CD4-positive, alpha-beta T cell (primary cell): ENCODE data around the gene RASD1. TPM values are rescaled to one million over a fixed set of nuclear protein-coding genes. Genes with fewer than 3 reads are reported as not detected.
A peak's percentile ranks its signal among the peaks of the same experiment; 100 is the strongest.

ENCODE experiments used
- ATAC-seq: fragments of 200-7000 bp; cut with Tn5 transposase; one replicate; pipeline ENCODE4 v1.10.0; 2022; ENCODE audit warnings: mild to moderate bottlenecking; ENCODE audit not compliant: poor library complexity
- CTCF ChIA-PET: fragments of 350-600 bp; sonication (Branson Sonifier 250); formaldehyde crosslinking; loops from one replicate; lab custom pipeline; 2021; ENCODE audit warnings: antibody characterized with exemption, inconsistent platforms; lab: Charles Lee
- POLR2A ChIA-PET: fragments of 350-600 bp; sonication (Branson Sonifier 250); formaldehyde crosslinking; loops from one replicate; lab custom pipeline; 2021; ENCODE audit warnings: antibody characterized with exemption, inconsistent platforms; lab: Charles Lee
- DNase-seq, 14 experiments: peaks; one replicate each; pipeline ENCODE4 v3.0.0-alpha.2; 2013 to 2020; ENCODE audit warnings: mixed read lengths in 2 of 14
- H3K27ac ChIP-seq, 2 donors: one replicate each; pipeline versions ENCODE4 v1.5.1 to v1.7.0; 2013; ENCODE audit warnings: low read length in 2 of 2, low read depth in 1 of 2, mild to moderate bottlenecking in 1 of 2
- H3K27me3 ChIP-seq, 2 experiments: 1 replicate in 1 of 2; 2 replicates in 1 of 2; pipeline versions ENCODE4 v1.6.1 to v1.7.0; 2013; ENCODE audit warnings: low read length in 2 of 2, control low read depth in 1 of 2, mild to moderate bottlenecking in 1 of 2, moderate library complexity in 1 of 2; ENCODE audit not compliant: insufficient read depth in 2 of 2, control insufficient read depth in 1 of 2
- H3K36me3 ChIP-seq: one replicate; pipeline ENCODE4 v1.6.1; 2013; ENCODE audit warnings: low read length, control low read depth; ENCODE audit not compliant: insufficient read depth
- H3K4me1 ChIP-seq: one replicate; pipeline ENCODE4 v1.6.1; 2013; ENCODE audit warnings: low read length, control low read depth; ENCODE audit not compliant: insufficient read depth
- H3K4me3 ChIP-seq: one replicate; pipeline ENCODE4 v1.5.1; 2013; ENCODE audit warnings: mild to moderate bottlenecking, low read length, moderate library complexity
- H3K9me3 ChIP-seq, 2 experiments: 1 replicate in 1 of 2; 2 replicates in 1 of 2; pipeline versions ENCODE4 v1.6.1 to v1.7.0; 2013; ENCODE audit warnings: low read length in 2 of 2, mild to moderate bottlenecking in 2 of 2, control low read depth in 1 of 2, moderate library complexity in 1 of 2; ENCODE audit not compliant: control insufficient read depth in 1 of 2, insufficient read depth in 1 of 2
- H3K27ac Mint-ChIP-seq: one replicate; pipeline ENCODE4 v1.8.0; 2020; ENCODE audit warnings: mixed read lengths
- H3K27me3 Mint-ChIP-seq: one replicate; pipeline ENCODE4 v1.8.0; 2021; ENCODE audit warnings: mixed read lengths
- H3K36me3 Mint-ChIP-seq: one replicate; pipeline ENCODE4 v1.8.0; 2021; ENCODE audit warnings: low read depth, mixed read lengths
- H3K4me1 Mint-ChIP-seq: one replicate; pipeline ENCODE4 v1.8.0; 2021; ENCODE audit warnings: low read depth, mixed read lengths
- H3K4me3 Mint-ChIP-seq: one replicate; pipeline ENCODE4 v1.8.0; 2020; ENCODE audit warnings: mild to moderate bottlenecking, mixed read lengths
- H3K9me3 Mint-ChIP-seq: one replicate; pipeline ENCODE4 v1.8.0; 2020; ENCODE audit warnings: mixed read lengths
- CTCF ChIP-seq: fragments of 200-600 bp; IDR thresholded peaks from one replicate; pipeline ENCODE4 v1.8.0; 2022; ENCODE audit warnings: antibody characterized with exemption, mild to moderate bottlenecking
- intact Hi-C, 2 experiments: fragments of 100-400 bp; cut with DNase I in 1 of 2; cut with micrococcal nuclease in 1 of 2; formaldehyde crosslinking; loops; one replicate each; pipeline versions ENCODE4 v1.15.1 to v1.9.0; 2023 to 2025; cut with DNase I, micrococcal nuclease
- total RNA-seq, 174 experiments: library from RNA in 2 of 174; stranded (reverse) in 2 of 174; gene quantifications; one replicate each; pipeline ENCODE4 v1.2.3 and lab custom pipeline; 2021 to 2026

Gene RASD1
- total RNA-seq, 2 experiments from 2014 or later, result 1.8 to 2.0 TPM

- DNase-seq, result no peak
- no peak overlapping the region for H3K27ac ChIP-seq
- ChIA-PET POLR2A (no interaction called here), CTCF (no interaction called here)
- Mint-ChIP-seq H3K27ac (peak overlapping the region; percentile 53), H3K4me3 (peak overlapping the region; percentile 75), H3K9me3 (no peaks in the 10 kb centered on the region), H3K4me1 (peaks cover 63% of the 10 kb centered on the region), H3K27me3 (no peaks in the 10 kb centered on the region), H3K36me3 (peaks cover 33% of the 10 kb centered on the region)
- H3K4me1 ChIP-seq, result peaks cover 44% of the 10 kb centered on the region
- intact Hi-C loops, result loop anchor here in 1 of 2 experiments (5.0 kb wide), 5 partner anchors 197 to 942 kb away; partner anchors contain the start of genes ATPAF2, COPS3, GID4 and SMCR8
- H3K4me3 ChIP-seq, result no peak overlapping the region
- no peak for ATAC-seq
- H3K36me3 ChIP-seq, result peaks cover 12% of the 10 kb centered on the region
- no peaks in the 10 kb centered on the region for H3K27me3 ChIP-seq
- TF ChIP-seq CTCF, result no peak
- H3K9me3 ChIP-seq, result no peaks in the 10 kb centered on the region
These were observed 17.0 kb downstream of the RASD1 start for GRCh38 chr17:17479209-17479608.

GRCh38 chr17:17476865-17477467 is 19.2 kb downstream of the RASD1 start, which contains the start of gene MED9:
MED9 (plus strand) TSS chr17:17477000; CDS start chr17:17477042, 42 bp downstream.
- intact Hi-C loops, result loop anchor here in 1 of 2 experiments (1.0 to 5.0 kb wide), 7 partner anchors 19 to 940 kb away; partner anchors contain the start of genes ATPAF2, COPS3, GID4 and RASD1
- H3K9me3 ChIP-seq, result no peaks in the 10 kb centered on the region
- H3K36me3 Mint-ChIP-seq, result peaks cover 25% of the 10 kb centered on the region
- H3K36me3 ChIP-seq, result peaks cover 9% of the 10 kb centered on the region
- H3K9me3 Mint-ChIP-seq, result no peaks in the 10 kb centered on the region
- CTCF ChIA-PET, result interaction anchor here (1.5 kb wide), 1 partner anchor 20 kb away, joined by 7 read pairs; no protein-coding TSS in a partner anchor
- peak within 1 kb of the TSS; percentile 91 for H3K4me3 Mint-ChIP-seq
- peaks cover 0 to 2% of the 10 kb centered on the region in 2 experiments for H3K27me3 ChIP-seq
- H3K4me1 Mint-ChIP-seq, result peaks cover 51% of the 10 kb centered on the region
- H3K27me3 Mint-ChIP-seq, result peaks cover 6% of the 10 kb centered on the region
- H3K4me1 ChIP-seq, result peaks cover 42% of the 10 kb centered on the region
- H3K27ac ChIP-seq, result peak within 1 kb of the TSS; percentile 42 to 58
- peak within 1 kb of the TSS; percentile 87 for H3K27ac Mint-ChIP-seq
- POLR2A ChIA-PET, result no interaction called here
- DNase-seq, result peak; percentile 92 to 98 (median 94)
- peak within 1 kb of the TSS; percentile 82 for H3K4me3 ChIP-seq
- peak; percentile 98 for ATAC-seq
- TF ChIP-seq CTCF, result no peak

- Histone ChIP-seq H3K4me3 (no peak overlapping the region), H3K27me3 (peaks cover 8 to 9% of the 10 kb centered on the region in 2 experiments), H3K4me1 (peaks cover 25% of the 10 kb centered on the region), H3K27ac (no peak overlapping the region), H3K36me3 (no peaks in the 10 kb centered on the region), H3K9me3 (no peaks in the 10 kb centered on the region)
- no peaks in the 10 kb centered on the region for H3K9me3 Mint-ChIP-seq
- POLR2A ChIA-PET, result no interaction called here
- no peak overlapping the region for H3K27ac Mint-ChIP-seq
- intact Hi-C loops, result no loop called here
- ATAC-seq (no peak), DNase-seq (no peak)
- peaks cover 9% of the 10 kb centered on the region for H3K36me3 Mint-ChIP-seq
- CTCF ChIA-PET, result interaction anchor here (1.4 kb wide), 1 partner anchor 22 kb away, joined by 7 read pairs; the partner anchor contains the start of gene RASD1
- peaks cover 6% of the 10 kb centered on the region for H3K27me3 Mint-ChIP-seq
- H3K4me3 Mint-ChIP-seq, result no peak overlapping the region
- peaks cover 25% of the 10 kb centered on the region for H3K4me1 Mint-ChIP-seq
- no peak for TF ChIP-seq CTCF
These were observed 21.9 kb downstream of the RASD1 start for GRCh38 chr17:17474341-17474740.
